ENCODE data around the gene CSH1.
"Not testable (repeated sequence)": the region's sequence is repeated elsewhere in the genome, so short reads cannot be mapped to it uniquely, and the experiment has no call there.

The CSH1 gene

DNA sequence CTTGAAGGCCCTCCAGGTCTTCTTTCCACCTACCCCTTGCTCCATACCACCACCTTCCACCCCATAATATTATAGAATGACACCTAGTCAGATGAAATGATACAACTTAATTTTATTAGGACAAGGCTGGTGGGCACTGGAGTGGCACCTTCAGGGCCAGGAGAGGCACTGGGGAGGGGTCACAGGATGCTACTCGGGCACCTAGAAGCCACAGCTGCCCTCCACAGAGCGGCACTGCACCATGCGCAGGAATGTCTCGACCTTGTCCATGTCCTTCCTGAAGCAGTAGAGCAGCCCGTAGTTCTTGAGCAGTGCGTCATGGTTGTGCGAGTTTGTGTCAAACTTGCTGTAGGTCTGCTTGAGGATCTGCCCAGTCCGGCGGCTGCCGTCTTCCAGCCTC is 1.6 kb downstream of the CSH1 start:
- H3K4me1 Mint-ChIP-seq (ENCODE audit: low read depth); H3K4me3 Mint-ChIP-seq; H3K36me3 Mint-ChIP-seq; H3K27ac Mint-ChIP-seq; H3K9me3 Mint-ChIP-seq (ENCODE audit: low read depth); H3K27me3 Mint-ChIP-seq: not testable (repeated sequence)

GRCh38 chr17:63894021-63894420 is 2.4 kb downstream of the CSH1 start:
- H3K36me3 Mint-ChIP-seq; H3K4me1 Mint-ChIP-seq (ENCODE audit: low read depth); H3K27ac Mint-ChIP-seq; H3K4me3 Mint-ChIP-seq; H3K9me3 Mint-ChIP-seq (ENCODE audit: low read depth); H3K27me3 Mint-ChIP-seq: not testable (repeated sequence)

GRCh38 chr17:63892316-63893037 is 3.9 kb downstream of the CSH1 start:
- not testable (repeated sequence) for H3K27me3 Mint-ChIP-seq; H3K4me3 Mint-ChIP-seq; H3K36me3 Mint-ChIP-seq; H3K27ac Mint-ChIP-seq; H3K9me3 Mint-ChIP-seq (ENCODE audit: low read depth); H3K4me1 Mint-ChIP-seq (ENCODE audit: low read depth)

DNA sequence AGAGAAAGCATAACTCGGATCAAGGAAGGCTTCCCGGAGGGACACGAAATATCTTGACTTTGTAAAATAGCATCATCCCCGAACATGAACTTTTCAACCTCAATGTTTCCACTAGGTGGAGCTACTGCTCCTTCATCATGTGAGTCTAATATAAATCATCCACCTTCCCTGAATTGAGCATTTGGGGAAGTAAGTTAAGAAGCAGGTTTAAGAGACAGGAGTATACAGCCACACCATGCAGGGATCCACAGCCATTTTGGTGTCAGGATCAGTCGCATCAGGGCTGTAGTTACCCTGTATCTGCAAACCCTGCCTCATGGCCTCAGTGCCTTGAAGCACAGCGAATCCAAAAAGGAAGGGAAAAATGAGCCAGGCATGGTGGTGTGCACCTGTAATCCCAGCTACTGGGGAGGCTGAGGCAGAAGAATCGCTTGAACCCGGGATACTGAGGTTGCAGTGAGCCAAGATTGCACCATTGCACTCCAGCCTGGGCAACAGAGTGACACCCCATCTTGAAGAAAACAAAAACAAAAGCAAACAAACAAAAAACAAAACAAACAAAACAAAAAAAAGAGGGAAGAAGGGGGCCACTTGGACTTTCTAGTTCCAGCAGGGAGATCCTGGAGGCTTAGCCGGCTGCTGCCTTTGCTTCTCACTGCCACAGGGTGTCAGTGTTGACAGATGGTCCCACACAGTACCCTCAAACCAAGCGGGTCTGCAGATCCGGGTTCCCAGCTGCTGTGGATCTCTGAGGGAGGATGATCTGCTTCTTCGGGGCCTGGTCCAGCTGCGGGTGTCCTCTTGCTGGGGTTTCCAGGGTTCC is 7.1 kb downstream of the CSH1 start:
- H3K36me3 Mint-ChIP-seq; H3K27ac Mint-ChIP-seq; H3K9me3 Mint-ChIP-seq (ENCODE audit: low read depth); H3K27me3 Mint-ChIP-seq; H3K4me1 Mint-ChIP-seq (ENCODE audit: low read depth): not testable (repeated sequence)
- peak overlapping the region; percentile 23 for H3K4me3 Mint-ChIP-seq

DNA sequence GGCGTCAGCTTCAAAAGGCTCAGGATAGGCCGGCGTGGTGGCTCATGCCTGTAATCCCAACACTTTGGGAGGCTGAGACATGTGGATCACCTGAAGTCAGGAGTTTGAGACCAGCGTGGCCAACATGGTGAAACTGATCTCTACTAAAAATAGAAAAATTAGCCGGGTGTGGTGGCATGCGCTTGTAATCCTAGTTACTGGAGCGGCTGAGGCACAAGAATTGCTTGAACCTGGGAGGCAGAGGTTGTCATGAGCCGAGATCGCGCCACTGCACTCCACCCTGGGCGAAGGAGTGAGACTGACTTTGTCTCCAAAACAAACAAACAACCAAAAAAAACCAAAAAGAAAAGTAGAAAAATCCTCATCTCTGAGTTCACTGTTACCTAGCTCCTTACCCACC is 11.3 kb downstream of the CSH1 start:
- H3K4me3 Mint-ChIP-seq; H3K27ac Mint-ChIP-seq; H3K27me3 Mint-ChIP-seq; H3K4me1 Mint-ChIP-seq (ENCODE audit: low read depth); H3K9me3 Mint-ChIP-seq (ENCODE audit: low read depth); H3K36me3 Mint-ChIP-seq: not testable (repeated sequence)

DNA sequence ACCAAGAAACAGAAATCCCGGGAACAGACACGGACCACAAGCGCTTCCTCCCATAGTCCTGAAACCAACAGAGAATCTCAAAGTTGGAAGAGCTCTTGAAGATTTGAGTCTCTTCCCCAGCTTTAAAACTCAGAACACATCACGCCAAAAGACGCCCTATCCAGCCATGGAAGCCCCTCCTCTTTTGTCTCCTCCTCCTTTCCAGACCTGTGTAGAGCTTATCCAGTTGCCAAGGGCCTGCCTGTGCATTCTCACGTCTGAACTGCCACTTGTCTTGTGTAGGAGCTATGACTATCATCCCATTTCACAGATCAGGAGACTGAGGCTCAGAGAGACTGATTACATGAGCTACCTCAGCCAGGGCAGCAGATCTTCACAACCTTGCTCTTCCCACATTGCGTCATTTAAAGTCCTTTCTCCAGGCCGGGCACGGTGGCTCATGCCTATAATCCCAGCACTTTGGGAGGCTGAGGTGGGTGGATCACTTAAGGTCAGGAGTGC is 13.7 kb downstream of the CSH1 start:
- not testable (repeated sequence) for H3K4me3 Mint-ChIP-seq; H3K4me1 Mint-ChIP-seq (ENCODE audit: low read depth); H3K36me3 Mint-ChIP-seq; H3K27ac Mint-ChIP-seq; H3K9me3 Mint-ChIP-seq (ENCODE audit: low read depth); H3K27me3 Mint-ChIP-seq

DNA sequence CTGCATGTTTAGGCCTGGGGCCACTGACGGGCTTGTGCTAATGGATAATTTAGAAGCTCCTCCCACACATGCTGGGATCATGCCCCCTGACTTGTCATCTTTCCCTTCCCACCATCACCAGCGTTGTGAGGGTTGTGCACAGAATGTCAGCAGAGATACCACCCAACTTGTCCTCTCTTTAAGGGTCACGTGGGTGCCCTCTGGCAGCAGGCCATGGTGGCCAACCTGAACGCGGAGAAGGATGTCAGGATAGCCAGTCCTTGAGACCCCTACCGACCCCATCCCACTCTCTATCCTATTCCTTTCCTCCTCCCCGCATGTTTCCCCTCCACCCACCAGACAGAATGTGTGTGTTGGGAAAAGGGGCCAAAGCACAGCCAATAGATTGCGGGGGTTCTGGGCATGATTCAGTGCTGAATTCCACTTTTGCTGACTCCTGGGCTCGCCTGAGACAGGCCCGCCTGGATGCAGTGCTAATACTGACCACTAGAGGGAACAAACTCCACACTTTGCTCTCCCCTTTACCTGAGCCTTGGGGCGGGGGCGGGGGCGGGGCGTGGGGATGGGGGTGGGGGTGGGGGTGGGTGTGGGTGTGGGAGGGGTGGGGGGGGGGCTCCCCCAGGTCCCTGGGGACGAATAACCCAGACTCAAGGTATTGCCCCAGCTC is 14.3 kb downstream of the CSH1 start, which contains the start of gene GH2:
TSS of gene GH2 (minus strand) at position 10 of the 667 bp plus-strand sequence. CDS start 143 bp downstream, outside the sequence.
- H3K27ac Mint-ChIP-seq, result no peak within 1 kb of the TSS
- H3K36me3 Mint-ChIP-seq, result no peaks in the 10 kb centered on the region

DNA sequence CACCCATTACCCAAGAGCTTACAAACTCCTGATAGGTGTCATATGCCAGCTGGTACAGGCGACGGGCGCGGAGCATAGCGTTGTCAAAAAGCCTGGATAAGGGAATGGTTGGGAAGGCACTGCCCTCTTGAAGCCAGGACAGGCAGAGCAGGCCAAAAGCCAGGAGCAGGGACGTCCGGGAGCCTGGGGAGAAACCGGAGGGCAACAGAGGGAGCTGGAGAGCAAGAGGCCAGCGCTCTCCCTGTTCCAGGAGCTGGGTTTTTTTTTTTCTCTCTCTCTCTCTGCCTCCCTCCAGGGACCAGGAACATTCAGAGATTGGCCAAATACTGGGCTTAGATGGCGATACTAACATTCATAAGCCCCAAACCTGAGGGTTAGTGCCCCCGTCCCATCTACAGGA is 15.0 kb downstream of the CSH1 start:
- not testable (repeated sequence) for H3K4me1 Mint-ChIP-seq (ENCODE audit: low read depth); H3K4me3 Mint-ChIP-seq; H3K27ac Mint-ChIP-seq; H3K9me3 Mint-ChIP-seq (ENCODE audit: low read depth); H3K36me3 Mint-ChIP-seq; H3K27me3 Mint-ChIP-seq

More for the DNA sequence above, 14.3 kb downstream of the CSH1 start, which contains the start of gene GH2:
- Mint-ChIP-seq H3K4me3 (no peak within 1 kb of the TSS), H3K4me1 (ENCODE audit: low read depth) (no peaks in the 10 kb centered on the region), H3K9me3 (ENCODE audit: low read depth) (no peaks in the 10 kb centered on the region), H3K27me3 (no peaks in the 10 kb centered on the region)

DNA sequence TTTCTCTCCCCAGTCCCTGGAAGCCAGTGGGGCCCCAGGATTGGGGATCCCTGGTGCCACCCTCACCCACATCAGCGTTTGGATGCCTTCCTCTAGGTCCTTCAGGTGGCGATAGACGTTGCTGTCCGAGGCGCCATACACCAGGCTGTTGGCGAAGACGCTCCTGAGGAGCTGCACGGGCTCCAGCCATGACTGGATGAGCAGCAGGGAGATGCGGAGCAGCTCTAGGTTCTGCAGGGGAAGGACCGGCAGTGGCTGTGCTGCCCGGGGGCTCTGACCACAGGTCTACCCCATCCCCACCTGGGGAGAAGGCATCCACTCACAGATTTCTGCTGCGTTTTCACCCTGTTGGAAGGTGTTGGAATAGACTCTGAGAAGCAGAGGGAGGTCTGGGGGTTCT is 15.7 kb downstream of the CSH1 start:
- Mint-ChIP-seq H3K4me3 (no peak overlapping the region), H3K27me3 (no peaks in the 10 kb centered on the region), H3K4me1 (ENCODE audit: low read depth) (no peaks in the 10 kb centered on the region), H3K36me3 (no peaks in the 10 kb centered on the region), H3K27ac (no peak overlapping the region), H3K9me3 (ENCODE audit: low read depth) (no peaks in the 10 kb centered on the region)

DNA sequence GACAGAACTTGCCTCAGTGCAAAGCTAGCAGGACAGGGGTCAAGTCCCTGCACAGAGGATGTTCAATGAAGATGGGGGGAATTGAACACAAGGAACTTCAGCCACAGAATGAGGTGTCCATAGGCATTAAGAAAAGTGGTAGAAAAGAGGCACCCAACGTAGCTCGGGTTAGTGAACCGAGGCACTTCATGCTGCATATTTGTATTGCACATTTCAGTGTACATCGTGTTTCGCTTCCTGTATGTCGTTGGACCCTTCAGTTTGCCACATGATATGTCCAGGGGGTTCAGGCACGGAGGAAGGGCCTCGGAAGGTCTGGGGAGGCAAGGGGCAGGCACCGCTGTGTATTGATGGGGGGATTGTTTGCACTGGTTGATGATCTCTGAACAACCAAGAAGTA is 18.0 kb downstream of the CSH1 start:
- H3K27me3 Mint-ChIP-seq; H3K9me3 Mint-ChIP-seq (ENCODE audit: low read depth); H3K36me3 Mint-ChIP-seq; H3K4me1 Mint-ChIP-seq (ENCODE audit: low read depth); H3K27ac Mint-ChIP-seq; H3K4me3 Mint-ChIP-seq: not testable (repeated sequence)

DNA sequence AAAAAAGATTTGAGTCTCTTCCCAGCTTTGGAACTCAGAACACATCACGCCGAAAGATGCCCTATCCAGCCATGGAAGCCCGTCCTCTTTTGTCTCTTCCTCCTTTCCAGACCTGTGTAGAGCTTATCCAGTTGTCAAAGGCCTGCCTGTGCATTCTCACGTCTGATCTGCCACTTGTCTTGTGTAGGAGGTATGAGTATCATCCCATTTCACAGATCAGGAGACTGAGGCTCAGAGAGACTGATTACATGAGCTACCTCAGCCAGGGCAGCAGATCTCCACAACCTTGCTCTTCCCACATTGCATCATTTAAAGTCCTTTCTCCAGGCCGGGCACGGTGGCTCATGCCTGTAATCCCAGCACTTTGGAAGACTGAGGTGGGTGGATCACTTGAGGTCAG is 21.7 kb downstream of the CSH1 start:
- not testable (repeated sequence) for H3K9me3 Mint-ChIP-seq (ENCODE audit: low read depth); H3K27ac Mint-ChIP-seq; H3K4me3 Mint-ChIP-seq; H3K27me3 Mint-ChIP-seq; H3K4me1 Mint-ChIP-seq (ENCODE audit: low read depth); H3K36me3 Mint-ChIP-seq

- not testable (repeated sequence) for H3K27ac Mint-ChIP-seq; H3K36me3 Mint-ChIP-seq; H3K4me1 Mint-ChIP-seq (ENCODE audit: low read depth); H3K4me3 Mint-ChIP-seq; H3K27me3 Mint-ChIP-seq; H3K9me3 Mint-ChIP-seq (ENCODE audit: low read depth)
These were observed 22.2 kb downstream of the CSH1 start for GRCh38 chr17:63874061-63874626.

- not testable (repeated sequence) for H3K4me1 Mint-ChIP-seq (ENCODE audit: low read depth); H3K27ac Mint-ChIP-seq; H3K36me3 Mint-ChIP-seq; H3K4me3 Mint-ChIP-seq; H3K9me3 Mint-ChIP-seq (ENCODE audit: low read depth); H3K27me3 Mint-ChIP-seq
These were observed 22.8 kb downstream of the CSH1 start, which contains the start of gene CSH2 for GRCh38 chr17:63873577-63873976. Gene CSH2 (minus strand): TSS chr17:63873677. CDS start chr17:63873614, 63 bp downstream.

- H3K27me3 Mint-ChIP-seq; H3K4me3 Mint-ChIP-seq; H3K4me1 Mint-ChIP-seq (ENCODE audit: low read depth); H3K9me3 Mint-ChIP-seq (ENCODE audit: low read depth); H3K36me3 Mint-ChIP-seq; H3K27ac Mint-ChIP-seq: not testable (repeated sequence)
These were observed 24.6 kb downstream of the CSH1 start for GRCh38 chr17:63871646-63872365.

DNA sequence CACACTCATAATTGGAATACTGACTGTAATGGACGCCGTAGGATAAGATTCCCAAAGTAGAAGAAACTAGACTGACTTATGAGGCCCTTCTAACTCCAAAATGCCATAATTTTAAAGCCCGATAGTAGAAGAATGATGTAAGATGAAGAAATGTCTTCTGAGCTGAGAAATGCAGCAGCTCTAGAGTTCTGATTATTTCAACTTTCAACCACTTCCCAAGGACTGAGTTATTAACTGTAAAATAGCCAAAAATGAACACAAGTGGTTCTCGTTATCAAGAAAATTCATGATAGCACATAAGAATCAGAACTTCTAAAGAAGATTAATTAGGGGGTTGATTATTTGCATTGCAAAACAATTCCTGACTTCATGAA is 26.1 kb downstream of the CSH1 start:
- not testable (repeated sequence) for H3K36me3 Mint-ChIP-seq; H3K4me3 Mint-ChIP-seq; H3K9me3 Mint-ChIP-seq (ENCODE audit: low read depth); H3K4me1 Mint-ChIP-seq (ENCODE audit: low read depth); H3K27me3 Mint-ChIP-seq; H3K27ac Mint-ChIP-seq

Data from activated naive CD8-positive, alpha-beta T cell (primary cell).